Measurements from ENCODE around the gene DNAH17. TPM values are rescaled to one million over a fixed set of nuclear protein-coding genes. Genes with fewer than 3 reads are reported as not detected.

Gene DNAH17
- total and polyA plus RNA-seq, 2 of the 13 experiments (the other 11 are each of a cell fraction or from before 2014, with no cell fraction given) = 0.86 to 1.6 TPM

DNA sequence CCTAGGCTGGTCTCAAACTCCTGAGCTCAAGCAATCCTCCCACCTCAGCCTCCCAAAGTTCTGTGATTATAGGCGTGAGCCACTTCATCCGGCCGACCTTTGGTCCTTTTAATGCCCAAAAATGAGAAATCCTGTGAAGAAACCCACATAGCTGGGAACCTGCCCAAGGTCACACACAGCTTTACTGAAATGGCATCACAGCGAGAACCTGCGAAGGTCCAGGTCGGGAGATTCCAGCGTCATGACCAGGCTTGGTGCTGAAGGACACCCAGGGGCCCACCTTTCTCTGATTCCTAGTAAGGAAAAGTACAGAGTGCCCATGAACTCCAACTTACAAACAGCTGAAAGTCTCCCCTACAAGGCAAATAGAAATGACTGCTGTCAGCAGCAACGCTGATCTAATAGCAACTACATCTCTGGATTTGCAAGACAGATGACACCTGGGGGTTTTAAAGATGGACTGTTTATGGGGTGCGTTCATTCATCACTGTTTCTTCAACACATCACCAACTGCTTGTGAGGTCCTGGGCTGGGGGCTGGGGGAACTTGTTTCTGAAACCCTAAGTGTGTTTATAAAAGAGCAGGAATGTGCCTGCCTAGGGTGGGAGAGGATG, 24.5 kb upstream of the DNAH17 start (continued):
- TF ChIP-seq, protein P1, sequence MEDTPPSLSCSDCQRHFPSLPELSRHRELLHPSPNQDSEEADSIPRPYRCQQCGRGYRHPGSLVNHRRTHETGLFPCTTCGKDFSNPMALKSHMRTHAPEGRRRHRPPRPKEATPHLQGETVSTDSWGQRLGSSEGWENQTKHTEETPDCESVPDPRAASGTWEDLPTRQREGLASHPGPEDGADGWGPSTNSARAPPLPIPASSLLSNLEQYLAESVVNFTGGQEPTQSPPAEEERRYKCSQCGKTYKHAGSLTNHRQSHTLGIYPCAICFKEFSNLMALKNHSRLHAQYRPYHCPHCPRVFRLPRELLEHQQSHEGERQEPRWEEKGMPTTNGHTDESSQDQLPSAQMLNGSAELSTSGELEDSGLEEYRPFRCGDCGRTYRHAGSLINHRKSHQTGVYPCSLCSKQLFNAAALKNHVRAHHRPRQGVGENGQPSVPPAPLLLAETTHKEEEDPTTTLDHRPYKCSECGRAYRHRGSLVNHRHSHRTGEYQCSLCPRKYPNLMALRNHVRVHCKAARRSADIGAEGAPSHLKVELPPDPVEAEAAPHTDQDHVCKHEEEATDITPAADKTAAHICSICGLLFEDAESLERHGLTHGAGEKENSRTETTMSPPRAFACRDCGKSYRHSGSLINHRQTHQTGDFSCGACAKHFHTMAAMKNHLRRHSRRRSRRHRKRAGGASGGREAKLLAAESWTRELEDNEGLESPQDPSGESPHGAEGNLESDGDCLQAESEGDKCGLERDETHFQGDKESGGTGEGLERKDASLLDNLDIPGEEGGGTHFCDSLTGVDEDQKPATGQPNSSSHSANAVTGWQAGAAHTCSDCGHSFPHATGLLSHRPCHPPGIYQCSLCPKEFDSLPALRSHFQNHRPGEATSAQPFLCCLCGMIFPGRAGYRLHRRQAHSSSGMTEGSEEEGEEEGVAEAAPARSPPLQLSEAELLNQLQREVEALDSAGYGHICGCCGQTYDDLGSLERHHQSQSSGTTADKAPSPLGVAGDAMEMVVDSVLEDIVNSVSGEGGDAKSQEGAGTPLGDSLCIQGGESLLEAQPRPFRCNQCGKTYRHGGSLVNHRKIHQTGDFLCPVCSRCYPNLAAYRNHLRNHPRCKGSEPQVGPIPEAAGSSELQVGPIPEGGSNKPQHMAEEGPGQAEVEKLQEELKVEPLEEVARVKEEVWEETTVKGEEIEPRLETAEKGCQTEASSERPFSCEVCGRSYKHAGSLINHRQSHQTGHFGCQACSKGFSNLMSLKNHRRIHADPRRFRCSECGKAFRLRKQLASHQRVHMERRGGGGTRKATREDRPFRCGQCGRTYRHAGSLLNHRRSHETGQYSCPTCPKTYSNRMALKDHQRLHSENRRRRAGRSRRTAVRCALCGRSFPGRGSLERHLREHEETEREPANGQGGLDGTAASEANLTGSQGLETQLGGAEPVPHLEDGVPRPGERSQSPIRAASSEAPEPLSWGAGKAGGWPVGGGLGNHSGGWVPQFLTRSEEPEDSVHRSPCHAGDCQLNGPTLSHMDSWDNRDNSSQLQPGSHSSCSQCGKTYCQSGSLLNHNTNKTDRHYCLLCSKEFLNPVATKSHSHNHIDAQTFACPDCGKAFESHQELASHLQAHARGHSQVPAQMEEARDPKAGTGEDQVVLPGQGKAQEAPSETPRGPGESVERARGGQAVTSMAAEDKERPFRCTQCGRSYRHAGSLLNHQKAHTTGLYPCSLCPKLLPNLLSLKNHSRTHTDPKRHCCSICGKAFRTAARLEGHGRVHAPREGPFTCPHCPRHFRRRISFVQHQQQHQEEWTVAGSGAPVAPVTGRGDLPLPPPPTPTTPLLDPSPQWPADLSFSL (CRISPR knock-in tag; IDR thresholded peaks at IDR 0.05) = no peak
- peak; percentile 98 for TF ChIP-seq FOSL2 (CRISPR knock-in tag; IDR thresholded peaks at IDR 0.05)
- peak; percentile 98 for TF ChIP-seq RXRA (CRISPR knock-in tag; IDR thresholded peaks at IDR 0.05)
- TF ChIP-seq ZNF777 (CRISPR knock-in tag; IDR thresholded peaks at IDR 0.05) = no peak
- TF ChIP-seq ZNF160 (CRISPR knock-in tag; IDR thresholded peaks at IDR 0.05) = no peak
- TF ChIP-seq RBM22 (optimal IDR thresholded peaks at IDR 0.05; ENCODE audit: low read length) = no peak
- TF ChIP-seq ZSCAN30 (CRISPR knock-in tag; IDR thresholded peaks at IDR 0.05) = no peak
- TF ChIP-seq, protein P2, sequence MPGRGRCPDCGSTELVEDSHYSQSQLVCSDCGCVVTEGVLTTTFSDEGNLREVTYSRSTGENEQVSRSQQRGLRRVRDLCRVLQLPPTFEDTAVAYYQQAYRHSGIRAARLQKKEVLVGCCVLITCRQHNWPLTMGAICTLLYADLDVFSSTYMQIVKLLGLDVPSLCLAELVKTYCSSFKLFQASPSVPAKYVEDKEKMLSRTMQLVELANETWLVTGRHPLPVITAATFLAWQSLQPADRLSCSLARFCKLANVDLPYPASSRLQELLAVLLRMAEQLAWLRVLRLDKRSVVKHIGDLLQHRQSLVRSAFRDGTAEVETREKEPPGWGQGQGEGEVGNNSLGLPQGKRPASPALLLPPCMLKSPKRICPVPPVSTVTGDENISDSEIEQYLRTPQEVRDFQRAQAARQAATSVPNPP (CRISPR knock-in tag; IDR thresholded peaks at IDR 0.05) = peak; percentile 81
- no peak for TF ChIP-seq ZNF33A (CRISPR knock-in tag; IDR thresholded peaks at IDR 0.05; ENCODE audit: borderline replicate concordance)
- TF ChIP-seq SP4 (CRISPR knock-in tag; IDR thresholded peaks at IDR 0.05) = 0 out of 2 replicates have a peak, but pooled peaks have one; percentile 11
- peak; percentile 21; the same call in 1 of the 2 replicates for TF ChIP-seq TAF1 (CRISPR knock-in tag; IDR thresholded peaks at IDR 0.05)
- TF ChIP-seq, protein P3, sequence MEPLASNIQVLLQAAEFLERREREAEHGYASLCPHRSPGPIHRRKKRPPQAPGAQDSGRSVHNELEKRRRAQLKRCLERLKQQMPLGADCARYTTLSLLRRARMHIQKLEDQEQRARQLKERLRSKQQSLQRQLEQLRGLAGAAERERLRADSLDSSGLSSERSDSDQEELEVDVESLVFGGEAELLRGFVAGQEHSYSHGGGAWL (CRISPR knock-in tag; IDR thresholded peaks at IDR 0.05) = 0 out of 2 replicates have a peak, but pooled peaks have one; percentile 34
- TF ChIP-seq, protein P4, sequence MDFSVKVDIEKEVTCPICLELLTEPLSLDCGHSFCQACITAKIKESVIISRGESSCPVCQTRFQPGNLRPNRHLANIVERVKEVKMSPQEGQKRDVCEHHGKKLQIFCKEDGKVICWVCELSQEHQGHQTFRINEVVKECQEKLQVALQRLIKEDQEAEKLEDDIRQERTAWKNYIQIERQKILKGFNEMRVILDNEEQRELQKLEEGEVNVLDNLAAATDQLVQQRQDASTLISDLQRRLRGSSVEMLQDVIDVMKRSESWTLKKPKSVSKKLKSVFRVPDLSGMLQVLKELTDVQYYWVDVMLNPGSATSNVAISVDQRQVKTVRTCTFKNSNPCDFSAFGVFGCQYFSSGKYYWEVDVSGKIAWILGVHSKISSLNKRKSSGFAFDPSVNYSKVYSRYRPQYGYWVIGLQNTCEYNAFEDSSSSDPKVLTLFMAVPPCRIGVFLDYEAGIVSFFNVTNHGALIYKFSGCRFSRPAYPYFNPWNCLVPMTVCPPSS (IDR thresholded peaks at IDR 0.05) = no peak
- TF ChIP-seq, protein P5, sequence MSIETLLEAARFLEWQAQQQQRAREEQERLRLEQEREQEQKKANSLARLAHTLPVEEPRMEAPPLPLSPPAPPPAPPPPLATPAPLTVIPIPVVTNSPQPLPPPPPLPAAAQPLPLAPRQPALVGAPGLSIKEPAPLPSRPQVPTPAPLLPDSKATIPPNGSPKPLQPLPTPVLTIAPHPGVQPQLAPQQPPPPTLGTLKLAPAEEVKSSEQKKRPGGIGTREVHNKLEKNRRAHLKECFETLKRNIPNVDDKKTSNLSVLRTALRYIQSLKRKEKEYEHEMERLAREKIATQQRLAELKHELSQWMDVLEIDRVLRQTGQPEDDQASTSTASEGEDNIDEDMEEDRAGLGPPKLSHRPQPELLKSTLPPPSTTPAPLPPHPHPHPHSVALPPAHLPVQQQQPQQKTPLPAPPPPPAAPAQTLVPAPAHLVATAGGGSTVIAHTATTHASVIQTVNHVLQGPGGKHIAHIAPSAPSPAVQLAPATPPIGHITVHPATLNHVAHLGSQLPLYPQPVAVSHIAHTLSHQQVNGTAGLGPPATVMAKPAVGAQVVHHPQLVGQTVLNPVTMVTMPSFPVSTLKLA (IDR thresholded peaks at IDR 0.05) = no peak
- no peak for TF ChIP-seq ZNF17 (CRISPR knock-in tag; IDR thresholded peaks at IDR 0.05)
- peak; percentile 82 for TF ChIP-seq SIX4 (CRISPR knock-in tag; IDR thresholded peaks at IDR 0.05)
- TF ChIP-seq SMC3 (IDR thresholded peaks at IDR 0.05; ENCODE audit: low read length) = peak; percentile 60; the same call in 1 of the 2 replicates
- peak; percentile 53; the same call in 1 of the 2 replicates for TF ChIP-seq ZNF12 (CRISPR knock-in tag; IDR thresholded peaks at IDR 0.05)
- TF ChIP-seq NFYB (CRISPR knock-in tag; IDR thresholded peaks at IDR 0.05) = no peak; the same call in 1 of the 2 replicates
- peak; percentile 67 for TF ChIP-seq YY1 (IDR thresholded peaks at IDR 0.05; ENCODE audit: insufficient read depth, insufficient replicate concordance, low read depth, low read length)
- no peak; the same call in 1 of the 2 replicates for TF ChIP-seq KDM3A (CRISPR knock-in tag; IDR thresholded peaks at IDR 0.05; ENCODE audit: low read depth)

Measured in HepG2 (cell line).